IPS-18c (cell line): ENCODE results near the gene STRN.

Experiments
- H3K4me3 ChIP-seq: 2 replicates; pipeline ENCODE4 v1.7.0; 2013; ENCODE audit warnings: low read depth, mild to moderate bottlenecking, low read length, moderate library complexity; ENCODE audit not compliant: insufficient read depth
- H3K9me3 ChIP-seq: one replicate; pipeline ENCODE4 v1.6.1; 2013; ENCODE audit warnings: mild to moderate bottlenecking, low read length, moderate library complexity; ENCODE audit not compliant: control insufficient read depth, insufficient read depth

STRN gene

GRCh38 chr2:36823862-36824261, 142.5 kb downstream of the STRN start:
- H3K9me3 ChIP-seq, result no peaks in the 10 kb centered on the region
- no peak overlapping the region; the same call in 1 of the 2 replicates for H3K4me3 ChIP-seq

- Histone ChIP-seq H3K4me3 (no peak overlapping the region), H3K9me3 (no peaks in the 10 kb centered on the region)
These were observed 145.3 kb downstream of the STRN start for GRCh38 chr2:36820942-36821605.

GRCh38 chr2:36819095-36819711, 147.1 kb downstream of the STRN start:
- H3K9me3 ChIP-seq, result no peaks in the 10 kb centered on the region
- H3K4me3 ChIP-seq, result no peak overlapping the region

GRCh38 chr2:36818542-36818941, 147.8 kb downstream of the STRN start:
- Histone ChIP-seq H3K9me3 (no peaks in the 10 kb centered on the region), H3K4me3 (no peak overlapping the region)

- no peak overlapping the region for H3K4me3 ChIP-seq
- no peaks in the 10 kb centered on the region for H3K9me3 ChIP-seq
These were observed 154.1 kb downstream of the STRN start for GRCh38 chr2:36812196-36812595.

- H3K9me3 ChIP-seq, result no peaks in the 10 kb centered on the region
- no peak overlapping the region for H3K4me3 ChIP-seq
These were observed 155.3 kb downstream of the STRN start for GRCh38 chr2:36811071-36811470.

GRCh38 chr2:36809069-36809445, 157.3 kb downstream of the STRN start:
- H3K9me3 ChIP-seq, result no peaks in the 10 kb centered on the region
- H3K4me3 ChIP-seq, result no peak overlapping the region

- H3K4me3 ChIP-seq, result no peak overlapping the region
- H3K9me3 ChIP-seq, result no peaks in the 10 kb centered on the region
These were observed 157.8 kb downstream of the STRN start for GRCh38 chr2:36808386-36809068.

- H3K4me3 ChIP-seq, result no peak overlapping the region
- peaks cover 5% of the 10 kb centered on the region for H3K9me3 ChIP-seq
These were observed 159.0 kb downstream of the STRN start for GRCh38 chr2:36807223-36807886.

GRCh38 chr2:36805635-36806224, 160.6 kb downstream of the STRN start:
- no peak overlapping the region for H3K4me3 ChIP-seq
- peaks cover 5% of the 10 kb centered on the region for H3K9me3 ChIP-seq

GRCh38 chr2:36802952-36803351, 163.4 kb downstream of the STRN start:
- H3K4me3 ChIP-seq, result no peak overlapping the region

GRCh38 chr2:36801088-36801487, 165.2 kb downstream of the STRN start:
- H3K4me3 ChIP-seq, result no peak overlapping the region
- peaks cover 5% of the 10 kb centered on the region for H3K9me3 ChIP-seq

More at GRCh38 chr2:36802952-36803351, 163.4 kb downstream of the STRN start:
- H3K9me3 ChIP-seq, result peaks cover 5% of the 10 kb centered on the region

GRCh38 chr2:36800381-36800780, 166.0 kb downstream of the STRN start:
- H3K9me3 ChIP-seq, result peaks cover 5% of the 10 kb centered on the region
- no peak overlapping the region for H3K4me3 ChIP-seq

- no peak overlapping the region for H3K4me3 ChIP-seq
- H3K9me3 ChIP-seq, result peaks cover 5% of the 10 kb centered on the region
These were observed 167.6 kb downstream of the STRN start for GRCh38 chr2:36798724-36799123.

- Histone ChIP-seq H3K4me3 (no peak overlapping the region), H3K9me3 (no peaks in the 10 kb centered on the region)
These were observed 168.8 kb downstream of the STRN start for GRCh38 chr2:36797324-36798070.
